Measurements from ENCODE around the gene SYNM. TPM values are rescaled to one million over a fixed set of nuclear protein-coding genes. Genes with fewer than 3 reads are reported as not detected.

The SYNM gene
- total and polyA plus RNA-seq, 2 of the 8 experiments (the other 6 are each of a cell fraction or from before 2014, with no cell fraction given): 0.89 to 2.0 TPM

DNA sequence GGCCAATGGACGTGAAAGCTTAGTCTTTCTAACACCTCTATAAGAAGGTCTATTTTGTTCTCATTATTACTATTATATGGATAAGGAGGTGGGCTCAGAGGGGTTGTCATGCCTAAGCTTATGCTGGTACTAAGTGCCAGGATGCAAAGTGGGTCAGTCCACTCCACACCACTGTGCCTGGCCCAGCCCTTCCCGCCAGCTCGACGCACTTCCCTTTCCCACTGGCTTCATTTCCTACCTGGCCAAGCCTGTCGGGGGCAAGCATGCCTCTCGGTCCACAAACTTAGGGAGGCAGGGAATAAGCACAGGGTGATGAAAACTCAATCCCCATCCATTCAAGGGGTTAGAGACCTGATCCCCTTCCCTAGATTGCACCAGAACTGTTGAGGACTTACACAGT is 5.9 kb upstream of the SYNM start:
- Histone ChIP-seq H3K56ac (replicated peaks; ENCODE audit: insufficient read length, low read depth, low read length) (no peak overlapping the region), H2AFZ (ENCODE audit: low read length) (no peak overlapping the region), H3K23ac (ENCODE audit: insufficient read length) (no peak overlapping the region), H3K9me3 (ENCODE audit: insufficient read depth in 2 of 2, low read depth in 1 of 2, low read length in 1 of 2) (no peaks in the 10 kb centered on the region), H4K5ac (ENCODE audit: insufficient read length, low read depth, low read length) (no peak overlapping the region), H4K91ac (replicated peaks; ENCODE audit: insufficient read length, low read length) (no peak overlapping the region), H2BK15ac (ENCODE audit: low read length) (no peak overlapping the region), H3K27me3 (replicated peaks in 1 of 4; ENCODE audit: control insufficient read depth in 3 of 4, extremely low read depth in 1 of 4, insufficient read depth in 3 of 4, low read length in 3 of 4) (peaks cover 0 to 26% (median 19%) of the 10 kb centered on the region in 4 experiments; a peak in 6 of 7 replicates), H3K4me3 (ENCODE audit: extremely low read depth in 1 of 4, insufficient read depth in 2 of 4, low read depth in 3 of 4, low read length in 4 of 4) (no peak overlapping the region), H3K9ac (replicated peaks in 1 of 4; ENCODE audit: extremely low read depth in 1 of 4, low read depth in 3 of 4, low read length in 3 of 4) (no peak overlapping the region), H4K8ac (ENCODE audit: extremely low read depth, insufficient read depth, low read length) (no peak overlapping the region), H2BK120ac (replicated peaks; ENCODE audit: low read depth, low read length) (no peak overlapping the region), H3K4me1 (replicated peaks in 1 of 4; ENCODE audit: control insufficient read depth in 3 of 4, insufficient read depth in 4 of 4, low read length in 3 of 4) (peaks cover 0 to 5% (median 1%) of the 10 kb centered on the region in 4 experiments; a peak in 4 of 7 replicates), H3K4me2 (ENCODE audit: insufficient read depth in 1 of 2, low read depth in 2 of 2, low read length in 2 of 2) (no peak overlapping the region), H3K14ac (ENCODE audit: insufficient read length) (no peak overlapping the region), H3K79me1 (ENCODE audit: low read depth, low read length) (no peaks in the 10 kb centered on the region), H2BK12ac (ENCODE audit: low read depth, low read length) (no peak overlapping the region), H3K23me2 (ENCODE audit: low read depth, low read length) (no peaks in the 10 kb centered on the region; the same call in 1 of the 2 replicates), H3K18ac (ENCODE audit: extremely low read depth, low read length) (no peak overlapping the region), H4K20me1 (replicated peaks in 1 of 2; ENCODE audit: control insufficient read depth in 1 of 2, insufficient read depth in 2 of 2, low read length in 2 of 2) (no peaks in the 10 kb centered on the region), H2BK5ac (ENCODE audit: low read depth, low read length) (no peak overlapping the region), H2AK5ac (ENCODE audit: low read depth, low read length) (no peak overlapping the region), H3K36me3 (ENCODE audit: control insufficient read depth in 2 of 4, insufficient read depth in 4 of 4, low read length in 3 of 4) (no peaks in the 10 kb centered on the region), H3K4ac (replicated peaks; ENCODE audit: insufficient read length, low read depth, low read length) (no peak overlapping the region), H2BK20ac (ENCODE audit: low read length) (no peak overlapping the region), H3K27ac (ENCODE audit: low read depth, low read length) (no peak overlapping the region), H3K79me2 (ENCODE audit: control insufficient read depth in 1 of 2, insufficient read depth in 2 of 2, low read length in 2 of 2) (no peaks in the 10 kb centered on the region)
- TF ChIP-seq, protein P1, sequence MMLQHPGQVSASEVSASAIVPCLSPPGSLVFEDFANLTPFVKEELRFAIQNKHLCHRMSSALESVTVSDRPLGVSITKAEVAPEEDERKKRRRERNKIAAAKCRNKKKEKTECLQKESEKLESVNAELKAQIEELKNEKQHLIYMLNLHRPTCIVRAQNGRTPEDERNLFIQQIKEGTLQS (IDR thresholded peaks at IDR 0.05; ENCODE audit: insufficient read depth, low read depth, low read length): no peak
- TF ChIP-seq TAF7 (optimal IDR thresholded peaks at IDR 0.05; ENCODE audit: borderline replicate concordance, low read depth, low read length) (no peak), EGR1 (IDR thresholded peaks at IDR 0.05; ENCODE audit: borderline replicate concordance, low read depth, low read length) (no peak), SP2 (IDR thresholded peaks at IDR 0.05; ENCODE audit: low read length) (no peak)
- WGBS, 2 experiments (ENCODE audit: extremely low coverage in 1 of 2, insufficient coverage in 1 of 2, insufficient read length in 1 of 2, insufficient replicate concordance in 2 of 2, low coverage in 1 of 2, low lambda C conversion rate in 2 of 2, missing lambda C conversion rate in 1 of 2): 75% methylated on average over 6 of the region's 6 CpGs; no CpG with 5 or more reads in 1 of the 2 experiments
- ChIA-PET CTCF (ENCODE audit: partially characterized antibody) (interaction anchor here (0.9 to 8.9 kb wide), 10 partner anchors 9 to 677 kb away, joined by 3 to 114 read pairs (median 4); no protein-coding TSS in a partner anchor), POLR2A (ENCODE audit: partially characterized antibody) (interaction anchor here (1.1 kb wide), 1 partner anchor 217 kb away, joined by 3 read pairs; no protein-coding TSS in a partner anchor)
- FAIRE-seq: no peak
- DNase-seq (ENCODE audit: low read depth in 1 of 2, low spot score in 2 of 2): no peak
